Thyroid gland (tissue), 4 donors: ENCODE data around the gene CHST1. TPM values are rescaled to one million over a fixed set of nuclear protein-coding genes. Genes with fewer than 3 reads are reported as not detected.

ENCODE experiments used
- DNase-seq, 2 donors: peaks; one replicate each; pipeline ENCODE4 v3.0.0-alpha.2; 2019
- H3K27ac ChIP-seq, 3 donors: fragments of 200-600 bp; sonication (generic); 1 replicate in 2 of 3; 2 replicates in 1 of 3; pipeline ENCODE4 v1.5.1; 2016 to 2019; ENCODE audit warnings: mild to moderate bottlenecking in 1 of 3, moderate library complexity in 1 of 3
- H3K27me3 ChIP-seq: fragments of 200-600 bp; sonication (generic); one replicate; pipeline ENCODE4 v1.5.1; 2019
- H3K36me3 ChIP-seq, 2 donors: fragments of 200-600 bp; sonication (generic); one replicate each; pipeline ENCODE4 v1.5.1; 2016 to 2019
- H3K4me1 ChIP-seq, 2 donors: fragments of 200-600 bp; sonication (generic); one replicate each; pipeline ENCODE4 v1.5.1; 2017 to 2019
- H3K4me3 ChIP-seq, 3 donors: fragments of 200-600 bp; sonication (generic); replicated peaks in 1 of 3; 1 replicate in 2 of 3; 2 replicates in 1 of 3; pipeline ENCODE4 v1.5.1; 2016; ENCODE audit warnings: mild to moderate bottlenecking in 1 of 3
- H3K9me3 ChIP-seq: fragments of 200-600 bp; sonication (generic); one replicate; pipeline ENCODE4 v1.5.1; 2017
- POLR2A ChIP-seq, 2 donors: fragments of 450-650 bp; IDR thresholded peaks; one replicate each; pipeline ENCODE4 v1.6.1; 2017; ENCODE audit warnings: antibody characterized with exemption in 2 of 2, mild to moderate bottlenecking in 2 of 2, moderate library complexity in 1 of 2
- WGBS, 2 donors: methylation state at CpG; one replicate each; pipeline ENCODE4 v1.1.5; 2017; 5-methylcytosine and 5-hydroxymethylcytosine counted together
- intact Hi-C: fragments of 100-400 bp; cut with DNase I; formaldehyde crosslinking; loops from one replicate; pipeline ENCODE4 v1.15.1; 2023
- total RNA-seq, 4 donors: library from RNA; depleted of rRNA; stranded (reverse); fragments of >200 nt; gene quantifications; one replicate each; pipeline ENCODE4 v1.2.3, GENCODE V29; 2016
- TF ChIP-seq, protein P1 (sequence below), 6 experiments: fragments of 200-600 bp in 3 of 6; fragments of 450-650 bp in 3 of 6; sonication (generic) in 3 of 6; IDR thresholded peaks; one replicate each; pipeline ENCODE4 v1.5.1; 2016 to 2019; ENCODE audit warnings: antibody characterized with exemption in 6 of 6, mild to moderate bottlenecking in 2 of 6, inconsistent platforms in 1 of 6, moderate library complexity in 1 of 6

Gene CHST1
- total RNA-seq, 4 donors from 2014 or later: 19.3 to 28.9 (median 25.0) TPM

DNA sequence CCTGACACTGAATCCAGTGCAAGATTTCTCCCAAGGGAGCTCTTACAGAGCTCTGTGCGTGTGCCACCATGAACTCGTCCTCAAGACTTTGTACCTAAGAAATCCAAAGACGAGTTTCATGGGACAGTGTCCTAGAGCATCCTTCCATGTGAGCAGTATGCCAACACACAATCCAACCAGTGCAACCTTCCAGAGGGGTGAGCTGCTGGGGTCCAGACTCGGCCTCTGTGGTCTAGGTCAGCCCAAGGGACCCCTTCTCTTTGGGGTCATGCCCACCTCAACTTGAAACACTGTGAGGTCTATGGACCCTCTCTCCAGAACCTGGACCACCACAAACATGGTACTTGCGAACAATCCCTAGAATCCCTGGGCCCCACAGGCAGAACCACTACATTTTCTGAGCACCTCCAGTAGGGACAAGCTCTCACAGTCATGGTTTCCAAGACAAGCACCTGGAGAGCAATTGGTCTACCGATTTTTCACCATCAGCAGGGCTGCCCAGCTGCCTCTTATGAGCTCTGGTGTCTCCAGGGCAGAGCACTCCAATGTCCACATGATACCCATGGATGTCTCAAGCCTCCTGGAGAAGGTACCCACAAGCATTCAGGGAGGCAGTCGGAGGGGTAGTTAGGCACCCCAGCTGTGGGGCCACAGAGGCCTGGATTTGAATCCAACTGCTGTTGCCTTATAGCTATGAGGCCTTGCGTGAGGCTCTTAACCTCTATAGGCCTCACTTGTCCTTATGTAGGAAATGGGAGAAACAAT lies 7.7 kb downstream of the CHST1 start:
- whole genome bisulfite sequencing, 2 donors: 89 to 95% methylated on average over 7 to 8 of the region's 8 CpGs
- intact Hi-C loops: loop anchor here (5.0 to 10.0 kb wide), 3 partner anchors 90 to 283 kb away; no protein-coding TSS in a partner anchor
- DNase-seq: no peak
- Histone ChIP-seq H3K4me1 (peaks cover 27 to 34% of the 10 kb centered on the region in 2 donors), H3K36me3 (no peaks in the 10 kb centered on the region), H3K27ac (peak overlapping the region in 2 of 3 donors; percentile 41 to 49), H3K4me3 (no peak overlapping the region), H3K9me3 (no peaks in the 10 kb centered on the region), H3K27me3 (no peaks in the 10 kb centered on the region)
- TF ChIP-seq POLR2A (IDR thresholded peaks at IDR 0.05): no peak
- TF ChIP-seq, protein P1, sequence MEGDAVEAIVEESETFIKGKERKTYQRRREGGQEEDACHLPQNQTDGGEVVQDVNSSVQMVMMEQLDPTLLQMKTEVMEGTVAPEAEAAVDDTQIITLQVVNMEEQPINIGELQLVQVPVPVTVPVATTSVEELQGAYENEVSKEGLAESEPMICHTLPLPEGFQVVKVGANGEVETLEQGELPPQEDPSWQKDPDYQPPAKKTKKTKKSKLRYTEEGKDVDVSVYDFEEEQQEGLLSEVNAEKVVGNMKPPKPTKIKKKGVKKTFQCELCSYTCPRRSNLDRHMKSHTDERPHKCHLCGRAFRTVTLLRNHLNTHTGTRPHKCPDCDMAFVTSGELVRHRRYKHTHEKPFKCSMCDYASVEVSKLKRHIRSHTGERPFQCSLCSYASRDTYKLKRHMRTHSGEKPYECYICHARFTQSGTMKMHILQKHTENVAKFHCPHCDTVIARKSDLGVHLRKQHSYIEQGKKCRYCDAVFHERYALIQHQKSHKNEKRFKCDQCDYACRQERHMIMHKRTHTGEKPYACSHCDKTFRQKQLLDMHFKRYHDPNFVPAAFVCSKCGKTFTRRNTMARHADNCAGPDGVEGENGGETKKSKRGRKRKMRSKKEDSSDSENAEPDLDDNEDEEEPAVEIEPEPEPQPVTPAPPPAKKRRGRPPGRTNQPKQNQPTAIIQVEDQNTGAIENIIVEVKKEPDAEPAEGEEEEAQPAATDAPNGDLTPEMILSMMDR (IDR thresholded peaks at IDR 0.05): no peak

DNA sequence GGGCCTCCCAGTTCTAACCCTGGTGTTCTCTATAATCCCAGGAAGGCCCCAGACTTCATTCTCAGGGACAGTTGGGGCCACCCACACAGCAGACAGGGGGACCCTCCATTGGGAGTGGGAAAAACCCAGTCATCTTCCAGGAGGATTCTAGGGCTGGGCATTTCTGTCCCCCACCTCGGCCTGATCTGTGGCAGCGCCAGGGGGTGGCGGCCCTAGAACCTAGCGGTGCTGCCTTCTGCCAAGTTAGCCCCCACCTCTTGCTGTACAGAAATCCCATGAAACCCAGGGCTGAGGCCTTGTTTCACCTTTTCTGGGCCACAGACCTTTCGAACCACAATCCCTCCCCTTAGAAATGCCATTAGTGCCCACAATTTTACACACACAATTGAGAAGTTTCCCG lies 9.6 kb downstream of the CHST1 start:
- Histone ChIP-seq H3K36me3 (no peaks in the 10 kb centered on the region), H3K9me3 (no peaks in the 10 kb centered on the region), H3K4me3 (no peak overlapping the region), H3K27ac (no peak overlapping the region), H3K4me1 (peaks cover 17 to 29% of the 10 kb centered on the region in 2 donors), H3K27me3 (no peaks in the 10 kb centered on the region)
- WGBS, 2 donors: 95 to 99% methylated on average over 6 of the region's 6 CpGs
- DNase-seq: no peak
- intact Hi-C loops: loop anchor here (5.0 to 10.0 kb wide), 3 partner anchors 89 to 281 kb away; no protein-coding TSS in a partner anchor
- no peak for TF ChIP-seq POLR2A (IDR thresholded peaks at IDR 0.05)
- TF ChIP-seq, protein P1 (IDR thresholded peaks at IDR 0.05): no peak

- Histone ChIP-seq H3K4me3 (no peak overlapping the region), H3K27me3 (no peaks in the 10 kb centered on the region), H3K36me3 (peaks cover 1 to 4% of the 10 kb centered on the region in 2 donors), H3K4me1 (peaks cover 17 to 29% of the 10 kb centered on the region in 2 donors), H3K9me3 (no peaks in the 10 kb centered on the region), H3K27ac (no peak overlapping the region)
- 0 to 11% methylated on average over 7 to 15 of the region's 16 CpGs for WGBS, 2 donors
- peak; percentile 82 to 84 for DNase-seq
- TF ChIP-seq, protein P1 (IDR thresholded peaks at IDR 0.05): peak; percentile 66 to 96 (median 88)
- no peak for TF ChIP-seq POLR2A (IDR thresholded peaks at IDR 0.05)
- intact Hi-C loops: loop anchor here (5.0 to 10.0 kb wide), 3 partner anchors 88 to 281 kb away; no protein-coding TSS in a partner anchor
Measured at GRCh38 chr11:45655347-45655756, 10.1 kb downstream of the CHST1 start.

DNA sequence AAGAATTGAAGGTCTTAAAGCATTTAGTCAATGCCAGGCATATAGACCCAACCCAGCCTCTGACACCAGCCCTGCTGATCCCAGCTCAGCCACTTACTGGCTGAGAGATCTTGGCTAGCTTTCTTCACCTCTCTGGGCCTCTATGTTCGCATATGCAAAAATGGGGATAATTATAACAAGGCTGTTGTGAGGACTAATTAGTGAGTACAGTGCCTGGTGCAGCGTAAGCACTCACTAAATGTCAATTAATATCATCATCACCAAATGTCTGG lies 10.5 kb downstream of the CHST1 start:
- peaks cover 3 to 8% of the 10 kb centered on the region in 2 donors for H3K36me3 ChIP-seq
- no peak overlapping the region for H3K4me3 ChIP-seq
- peaks cover 17 to 28% of the 10 kb centered on the region in 2 donors for H3K4me1 ChIP-seq
- no peak for DNase-seq
- H3K27me3 ChIP-seq: no peaks in the 10 kb centered on the region
- no peak for TF ChIP-seq POLR2A (IDR thresholded peaks at IDR 0.05)
- TF ChIP-seq, protein P1 (IDR thresholded peaks at IDR 0.05): no peak
- intact Hi-C loops: loop anchor here (5.0 to 10.0 kb wide), 3 partner anchors 88 to 280 kb away; no protein-coding TSS in a partner anchor
- 69 to 88% methylated on average over 2 of the region's 2 CpGs for WGBS, 2 donors
- no peaks in the 10 kb centered on the region for H3K9me3 ChIP-seq
- no peak overlapping the region for H3K27ac ChIP-seq
